GM23338 (cell line): ENCODE data around the gene PIP5K1C. TPM values are rescaled to one million over a fixed set of nuclear protein-coding genes. Genes with fewer than 3 reads are reported as not detected.
"Not testable (repeated sequence)": the region's sequence is repeated elsewhere in the genome, so short reads cannot be mapped to it uniquely, and the experiment has no call there.

Experiments used
- ATAC-seq: fragments of 200-7000 bp; cut with Tn5 transposase; 3 replicates; pipeline ENCODE4 v1.9.1; 2020
- DNase-seq: peaks from one replicate; pipeline ENCODE4 v3.0.0-alpha.2; 2015; ENCODE audit warnings: low spot score
- H2AFZ ChIP-seq: fragments of 200-600 bp; sonication (generic); 2 replicates; pipeline ENCODE4 v1.8.0; 2016; ENCODE audit warnings: antibody characterized with exemption, mild to moderate bottlenecking, moderate library complexity
- H3F3A ChIP-seq: fragments of 200-600 bp; sonication (generic); replicated peaks from 2 replicates; pipeline ENCODE4 v1.8.0; 2017; ENCODE audit warnings: antibody characterized with exemption, mixed run types, low read depth
- H3K27ac ChIP-seq: fragments of 200-600 bp; sonication (generic); 2 replicates; pipeline ENCODE4 v1.6.1; 2016; ENCODE audit warnings: low read depth
- H3K27me3 ChIP-seq: fragments of 200-600 bp; sonication (generic); 2 replicates; pipeline ENCODE4 v1.8.0; 2016; ENCODE audit warnings: mild to moderate bottlenecking, mixed run types, moderate library complexity; ENCODE audit not compliant: insufficient read depth
- H3K36me3 ChIP-seq: fragments of 200-600 bp; sonication (generic); 2 replicates; pipeline ENCODE4 v1.8.0; 2016; ENCODE audit warnings: mild to moderate bottlenecking; ENCODE audit not compliant: insufficient read depth
- H3K4me1 ChIP-seq: fragments of 200-600 bp; sonication (generic); 2 replicates; pipeline ENCODE4 v1.8.0; 2016; ENCODE audit warnings: mild to moderate bottlenecking, moderate library complexity; ENCODE audit not compliant: insufficient read depth
- H3K4me2 ChIP-seq: fragments of 200-600 bp; sonication (generic); 2 replicates; pipeline ENCODE4 v1.7.1; 2017; ENCODE audit warnings: mixed run types
- H3K4me3 ChIP-seq: fragments of 200-600 bp; sonication (generic); 2 replicates; pipeline ENCODE4 v1.6.1; 2016; ENCODE audit warnings: mixed run types
- H3K79me2 ChIP-seq: fragments of 200-600 bp; sonication (generic); replicated peaks from 2 replicates; pipeline ENCODE4 v1.8.0; 2017; ENCODE audit warnings: mild to moderate bottlenecking; ENCODE audit not compliant: insufficient read depth
- H3K9me2 ChIP-seq: fragments of 200-600 bp; sonication (generic); 2 replicates; pipeline ENCODE4 v1.8.0; 2017; ENCODE audit not compliant: insufficient read depth
- H4K20me1 ChIP-seq: fragments of 200-600 bp; sonication (generic); replicated peaks from 2 replicates; pipeline ENCODE4 v1.8.0; 2017; ENCODE audit warnings: mild to moderate bottlenecking; ENCODE audit not compliant: insufficient read depth
- H3K27ac Mint-ChIP-seq: 2 replicates; pipeline ENCODE4 v1.8.0; 2020; ENCODE audit warnings: inconsistent platforms, mild to moderate bottlenecking, moderate library complexity, mixed read lengths
- H3K27me3 Mint-ChIP-seq: 3 replicates; pipeline ENCODE4 v1.8.0; 2022; ENCODE audit warnings: low read depth, mild to moderate bottlenecking, moderate library complexity, mixed read lengths, inconsistent platforms; ENCODE audit not compliant: insufficient read depth, poor library complexity
- H3K36me3 Mint-ChIP-seq: 3 replicates; pipeline ENCODE4 v1.8.0; 2021; ENCODE audit warnings: low read depth, mild to moderate bottlenecking, inconsistent platforms, moderate library complexity, mixed read lengths
- H3K4me1 Mint-ChIP-seq: 3 replicates; pipeline ENCODE4 v1.8.0; 2020; ENCODE audit warnings: mild to moderate bottlenecking, inconsistent platforms, mixed read lengths
- H3K4me3 Mint-ChIP-seq: 3 replicates; pipeline ENCODE4 v1.8.0; 2021; ENCODE audit warnings: moderate library complexity, mild to moderate bottlenecking, inconsistent platforms, mixed read lengths
- H3K9me3 Mint-ChIP-seq: 3 replicates; pipeline ENCODE4 v1.8.0; 2020; ENCODE audit warnings: moderate library complexity, mild to moderate bottlenecking, inconsistent platforms, mixed read lengths
- polyA plus RNA-seq: library from polyadenylated mRNA; unstranded; fragments of >200 nt; fragmentation: Nextera tagmentation; extraction: Ambion mirVana; gene quantifications from 2 replicates; pipeline ENCODE4 v1.2.1, GENCODE V29; 2016
- total RNA-seq: library from RNA; depleted of rRNA; stranded (reverse); fragments of >200 nt; shearing (Covaris generic); gene quantifications from 2 replicates; pipeline ENCODE4 v1.2.3, GENCODE V29; 2014; rRNA removed

Gene PIP5K1C
- total and polyA plus RNA-seq, 2 experiments from 2014 or later = 11.8 to 46.7 TPM

DNA sequence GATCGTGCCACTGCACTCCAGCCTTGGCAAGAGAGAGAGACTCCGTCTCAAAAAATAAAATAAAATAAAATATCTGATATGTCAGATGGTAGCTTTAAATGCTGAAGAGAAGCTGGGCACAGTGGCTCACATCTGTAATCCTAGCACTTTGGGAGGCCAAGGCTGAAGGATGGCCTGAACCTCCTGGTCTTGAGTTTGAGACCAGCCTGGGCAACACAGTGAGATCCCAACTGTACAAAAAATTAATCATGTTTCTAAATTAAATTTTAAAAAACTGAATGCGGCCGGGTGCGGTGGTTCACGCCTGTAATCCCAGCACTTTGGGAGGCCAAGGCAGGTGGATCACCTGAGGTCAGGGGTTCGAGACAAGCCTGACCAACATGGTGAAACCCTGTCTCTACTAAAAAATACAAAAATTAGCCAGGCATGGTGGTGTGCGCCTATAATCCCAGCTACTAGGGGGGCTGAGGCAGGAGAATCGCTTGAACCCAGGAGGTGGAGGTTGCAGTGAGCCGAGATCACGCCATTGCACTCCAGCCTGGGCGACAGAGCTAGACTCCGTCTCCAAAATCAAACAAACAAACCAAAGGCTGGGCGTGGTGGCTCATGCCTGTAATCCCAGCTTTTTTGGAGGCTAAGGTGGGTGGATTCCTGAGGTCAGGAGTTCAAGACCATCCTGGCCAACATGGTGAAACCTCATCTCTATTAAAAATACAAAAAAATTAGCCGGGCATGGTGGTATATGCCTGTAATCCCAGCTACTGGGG is 116.0 kb downstream of the PIP5K1C start:
- peaks cover 24% of the 10 kb centered on the region for H3K27me3 Mint-ChIP-seq
- not testable (repeated sequence) for H3K36me3 ChIP-seq, H3K4me2 ChIP-seq, H2AFZ ChIP-seq, H3K9me2 ChIP-seq, H3K27ac ChIP-seq, H3K79me2 ChIP-seq, DNase-seq, H3K4me1 Mint-ChIP-seq, H3F3A ChIP-seq, H3K4me3 ChIP-seq, H4K20me1 ChIP-seq, ATAC-seq, H3K4me3 Mint-ChIP-seq, H3K27ac Mint-ChIP-seq, H3K4me1 ChIP-seq, H3K9me3 Mint-ChIP-seq, H3K36me3 Mint-ChIP-seq
- peaks cover 45% of the 10 kb centered on the region for H3K27me3 ChIP-seq

DNA sequence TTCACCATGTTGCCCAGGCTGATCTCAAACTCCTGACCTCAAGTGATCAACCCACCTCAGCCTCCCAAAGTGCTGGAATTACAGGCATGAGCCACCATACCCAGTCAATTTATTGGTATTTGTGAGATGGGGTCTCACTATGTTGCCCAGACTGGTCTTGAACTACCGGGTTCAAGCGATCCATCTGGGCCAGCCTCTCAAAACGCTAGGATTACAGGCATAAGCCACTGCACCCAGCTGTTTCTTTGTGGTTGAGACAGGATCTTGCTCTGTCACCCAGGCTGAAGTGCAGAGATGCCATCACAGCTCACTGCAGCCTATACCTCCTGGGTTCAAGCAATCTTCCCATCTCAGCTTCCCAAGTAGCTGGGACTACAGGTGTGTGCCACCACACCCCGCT is 118.5 kb downstream of the PIP5K1C start:
- not testable (repeated sequence) for H3K79me2 ChIP-seq, H4K20me1 ChIP-seq, H3K9me3 Mint-ChIP-seq, H3K4me2 ChIP-seq, ATAC-seq, H3K4me3 ChIP-seq, H2AFZ ChIP-seq, H3K27ac Mint-ChIP-seq, H3K27ac ChIP-seq, DNase-seq, H3K4me1 Mint-ChIP-seq, H3K4me3 Mint-ChIP-seq, H3F3A ChIP-seq, H3K36me3 ChIP-seq, H3K36me3 Mint-ChIP-seq, H3K4me1 ChIP-seq, H3K9me2 ChIP-seq
- peaks cover 45% of the 10 kb centered on the region for H3K27me3 ChIP-seq
- H3K27me3 Mint-ChIP-seq = peaks cover 31% of the 10 kb centered on the region

Other genes with a start within 250 kb of the PIP5K1C start
- gene SMIM24, start 219.9 kb downstream of the PIP5K1C start, total RNA-seq = 4.7 and 5.0 TPM in 2 replicates
- gene SMIM24, start 219.9 kb downstream of the PIP5K1C start, polyA plus RNA-seq = 19.0 and 21.5 TPM in 2 replicates
- not detected in 2 replicates for gene SMIM44, start 217.0 kb downstream of the PIP5K1C start, total RNA-seq
- not detected in 2 replicates for gene SMIM44, start 217.0 kb downstream of the PIP5K1C start, polyA plus RNA-seq
- gene DOHH, start 199.8 kb downstream of the PIP5K1C start, total RNA-seq = 34.1 and 34.7 TPM in 2 replicates
- gene DOHH, start 199.8 kb downstream of the PIP5K1C start, polyA plus RNA-seq = 19.0 TPM in 2 replicates
- 38.4 and 39.2 TPM in 2 replicates for gene FZR1, start 194.2 kb downstream of the PIP5K1C start, total RNA-seq
- gene FZR1, start 194.2 kb downstream of the PIP5K1C start, polyA plus RNA-seq = 12.9 and 16.1 TPM in 2 replicates
- not detected in 2 replicates for gene TEKTIP1, start 161.3 kb downstream of the PIP5K1C start, total RNA-seq
- 0.50 TPM in 1 of 2 replicates, not detected in the other for gene TEKTIP1, start 161.3 kb downstream of the PIP5K1C start, polyA plus RNA-seq
- gene MFSD12, start 142.9 kb downstream of the PIP5K1C start, total RNA-seq = 75.5 and 91.1 TPM in 2 replicates
- 35.3 and 36.1 TPM in 2 replicates for gene MFSD12, start 142.9 kb downstream of the PIP5K1C start, polyA plus RNA-seq
- 107 and 130 TPM in 2 replicates for gene HMG20B, start 127.5 kb downstream of the PIP5K1C start, total RNA-seq
- gene HMG20B, start 127.5 kb downstream of the PIP5K1C start, polyA plus RNA-seq = 74.1 and 77.8 TPM in 2 replicates
- gene GIPC3, start 115.0 kb downstream of the PIP5K1C start, total RNA-seq = 0.59 and 1.6 TPM in 2 replicates
- gene GIPC3, start 115.0 kb downstream of the PIP5K1C start, polyA plus RNA-seq = 0.26 and 0.48 TPM in 2 replicates
- gene TBXA2R, start 93.6 kb downstream of the PIP5K1C start, total RNA-seq = 0.73 and 0.82 TPM in 2 replicates
- 0.42 and 0.47 TPM in 2 replicates for gene TBXA2R, start 93.6 kb downstream of the PIP5K1C start, polyA plus RNA-seq
- 47.4 and 47.7 TPM in 2 replicates for gene CACTIN, start 73.7 kb downstream of the PIP5K1C start, total RNA-seq
- gene CACTIN, start 73.7 kb downstream of the PIP5K1C start, polyA plus RNA-seq = 14.3 and 16.9 TPM in 2 replicates
- gene TJP3, start 7.9 kb upstream of the PIP5K1C start, total RNA-seq = 19.8 and 23.9 TPM in 2 replicates
- gene TJP3, start 7.9 kb upstream of the PIP5K1C start, polyA plus RNA-seq = 14.1 and 18.2 TPM in 2 replicates
- 31.8 and 56.1 TPM in 2 replicates for gene APBA3, start 61.2 kb upstream of the PIP5K1C start, total RNA-seq
- gene APBA3, start 61.2 kb upstream of the PIP5K1C start, polyA plus RNA-seq = 16.6 and 17.2 TPM in 2 replicates
- 29.7 and 47.3 TPM in 2 replicates for gene MRPL54, start 62.2 kb upstream of the PIP5K1C start, total RNA-seq
- gene MRPL54, start 62.2 kb upstream of the PIP5K1C start, polyA plus RNA-seq = 89.9 and 93.1 TPM in 2 replicates
- gene RAX2, start 71.8 kb upstream of the PIP5K1C start, total RNA-seq = not detected in 2 replicates
- 0.13 TPM in 1 of 2 replicates, not detected in the other for gene RAX2, start 71.8 kb upstream of the PIP5K1C start, polyA plus RNA-seq
- 21.4 and 30.3 TPM in 2 replicates for gene MATK, start 85.9 kb upstream of the PIP5K1C start, total RNA-seq
- gene MATK, start 85.9 kb upstream of the PIP5K1C start, polyA plus RNA-seq = 13.4 and 14.1 TPM in 2 replicates
- 13.5 and 15.8 TPM in 2 replicates for gene ZFR2, start 168.6 kb upstream of the PIP5K1C start, total RNA-seq
- gene ZFR2, start 168.6 kb upstream of the PIP5K1C start, polyA plus RNA-seq = 25.4 and 31.3 TPM in 2 replicates
- 36.4 and 45.7 TPM in 2 replicates for gene ATCAY, start 180.2 kb upstream of the PIP5K1C start, total RNA-seq
- 16.9 and 22.8 TPM in 2 replicates for gene ATCAY, start 180.2 kb upstream of the PIP5K1C start, polyA plus RNA-seq
- gene NMRK2, start 232.6 kb upstream of the PIP5K1C start, total RNA-seq = 55.9 and 57.3 TPM in 2 replicates
- gene NMRK2, start 232.6 kb upstream of the PIP5K1C start, polyA plus RNA-seq = 65.3 and 69.3 TPM in 2 replicates